GM23248 (cell line): ENCODE data around the gene GRHPR.

Experiments used
- EZH2 ChIP-seq: fragments of 200-600 bp; sonication (generic); IDR thresholded peaks from 2 replicates; pipeline ENCODE4 v1.6.1; 2018; ENCODE audit warnings: antibody characterized with exemption, mild to moderate bottlenecking; ENCODE audit not compliant: insufficient read depth, poor library complexity, severe bottlenecking
- EZH2phosphoT487 ChIP-seq: fragments of 200-600 bp; sonication (generic); IDR thresholded peaks from 2 replicates; pipeline ENCODE4 v1.6.1; 2018; ENCODE audit warnings: antibody characterized with exemption, moderate library complexity, mild to moderate bottlenecking, low read depth; ENCODE audit not compliant: insufficient read depth

DNA sequence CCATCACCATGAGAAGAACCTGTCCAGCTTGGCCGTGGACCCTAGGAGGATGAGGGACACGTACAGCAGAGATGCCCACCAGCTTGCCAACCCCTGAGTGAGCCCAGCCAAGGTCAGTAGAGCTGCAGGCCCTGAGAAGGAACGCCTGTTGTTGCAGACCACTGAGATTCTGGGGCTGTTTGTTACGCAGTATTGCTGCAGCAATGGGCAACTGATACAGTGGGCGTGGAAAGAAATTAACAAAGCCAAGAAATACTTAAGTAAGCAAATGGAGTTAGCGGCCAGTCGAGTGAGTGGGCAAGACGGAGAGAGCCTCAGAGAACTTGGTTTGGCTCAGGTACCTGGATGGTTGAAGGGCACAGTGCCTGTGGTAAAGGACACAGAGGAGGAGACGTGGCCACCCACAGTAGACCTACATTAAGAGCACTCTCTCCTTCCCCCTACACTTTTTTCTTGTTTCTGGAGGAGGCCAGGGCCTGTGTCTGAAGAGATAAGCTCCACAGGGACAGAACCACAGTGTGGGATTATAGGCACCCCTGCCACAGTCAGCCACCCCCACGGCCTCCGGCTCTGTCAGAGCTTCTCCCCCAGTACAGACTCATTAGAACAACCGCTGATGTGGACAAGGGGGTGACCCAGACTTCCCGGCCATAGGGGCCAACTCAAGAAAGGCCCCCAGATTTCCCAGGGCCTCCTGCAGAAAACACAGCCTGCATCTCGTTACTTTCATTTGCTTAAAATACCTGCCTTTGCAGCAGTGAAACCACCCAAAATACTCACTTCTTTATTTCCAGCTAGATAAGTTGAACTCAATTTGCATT, 40.1 kb upstream of the GRHPR start:
- TF ChIP-seq EZH2 (no peak), EZH2phosphoT487 (no peak)
